A549 (cell line): ENCODE measurements around the gene FAM219A. TPM values are rescaled to one million over a fixed set of nuclear protein-coding genes. Genes with fewer than 3 reads are reported as not detected.

Experiments used
- ATAC-seq, 2 experiments: fragments of 200-7000 bp in 1 of 2; fragments of >200 bp in 1 of 2; cut with Nextera tagmentation in 1 of 2; cut with Tn5 transposase in 1 of 2; 3 replicates each; pipeline versions ENCODE4 v1.8.0 to v1.9.1; 2018 to 2020; ENCODE audit warnings: mild to moderate bottlenecking in 1 of 2, moderate library complexity in 1 of 2
- CTCF ChIA-PET: fragments of 300-600 bp; sonication (Branson Sonifier 250); formaldehyde crosslinking; extraction: SDS; loops from one replicate; lab custom pipeline; 2021; ENCODE audit warnings: antibody characterized with exemption, inconsistent platforms; lab: Yijun Ruan, JAX
- POLR2A ChIA-PET: fragments of 350-600 bp; formaldehyde crosslinking; extraction: SDS; loops from one replicate; lab custom pipeline; 2021; ENCODE audit warnings: antibody characterized with exemption, inconsistent platforms; lab: Yijun Ruan, JAX
- DNase-seq, 2 experiments: peaks; one replicate each; pipeline versions ENCODE4 v3.0.0 to v3.0.0-alpha.2; 2011 to 2016; ENCODE audit warnings: low read depth in 1 of 2, low spot score in 1 of 2
- FAIRE-seq: peaks from 2 replicates; lab custom pipeline; 2011; peaks lifted over from hg19 to GRCh38; lab: Jason Lieb, UNC
- H3K27ac ChIP-seq, 2 experiments: fragments of >200 bp; sonication (Bioruptor Twin); formaldehyde crosslinking; 3 replicates each; pipeline ENCODE4 v1.5.1; 2016 to 2017
- H3K4me1 ChIP-seq: fragments of >200 bp; sonication (Bioruptor Twin); formaldehyde crosslinking; 3 replicates; pipeline ENCODE4 v1.6.1; 2016
- H3K4me2 ChIP-seq: fragments of >200 bp; sonication (Bioruptor Twin); formaldehyde crosslinking; 3 replicates; pipeline ENCODE4 v1.6.1; 2016
- H3K4me3 ChIP-seq: fragments of >200 bp; sonication (Bioruptor Twin); formaldehyde crosslinking; 3 replicates; pipeline ENCODE4 v1.5.1; 2016
- H3K9me3 ChIP-seq: fragments of >200 bp; sonication (Bioruptor Twin); formaldehyde crosslinking; 3 replicates; pipeline ENCODE4 v1.6.1; 2016
- BCL3 ChIP-seq: fragments of >200 bp; sonication (Bioruptor Twin); formaldehyde crosslinking; IDR thresholded peaks from 3 replicates; pipeline ENCODE4 v1.6.1; 2016
- CBX8 ChIP-seq: fragments of 200-600 bp; sonication (generic); IDR thresholded peaks from 2 replicates; pipeline ENCODE4 v1.6.1; 2016
- CHD2 ChIP-seq: fragments of 150-350 bp; IDR thresholded peaks from 2 replicates; pipeline ENCODE4 v1.6.1; 2014; ENCODE audit warnings: low read length; ENCODE audit not compliant: partially characterized antibody
- CHD4 ChIP-seq: fragments of 200-600 bp; sonication (generic); IDR thresholded peaks from 2 replicates; pipeline ENCODE4 v1.6.1; 2016; ENCODE audit warnings: antibody characterized with exemption, mild to moderate bottlenecking, borderline replicate concordance
- CTCF ChIP-seq: fragments of >200 bp; sonication (Bioruptor Twin); formaldehyde crosslinking; IDR thresholded peaks from 3 replicates; pipeline ENCODE4 v1.5.1; 2016
- EHF ChIP-seq: fragments of 250-450 bp; sonication (Bioruptor Pico); IDR thresholded peaks from 2 replicates; pipeline ENCODE4 v1.5.0; 2020; ENCODE audit warnings: mild to moderate bottlenecking
- EHMT2 ChIP-seq: fragments of 200-600 bp; sonication (generic); IDR thresholded peaks from 2 replicates; pipeline ENCODE4 v1.6.1; 2016; ENCODE audit warnings: antibody characterized with exemption, low read depth, mild to moderate bottlenecking, moderate library complexity
- ELK1 ChIP-seq: fragments of 150-350 bp; IDR thresholded peaks from 2 replicates; pipeline ENCODE4 v1.6.1; 2014; ENCODE audit warnings: low read depth, mild to moderate bottlenecking, low read length
- FOSB ChIP-seq: fragments of 250-450 bp; sonication (Bioruptor Pico); IDR thresholded peaks from 2 replicates; pipeline ENCODE4 v1.5.0; 2020; ENCODE audit warnings: mild to moderate bottlenecking, moderate library complexity
- FOSL2 ChIP-seq, 2 experiments: fragments of 450-650 bp in 1 of 2; fragments of >200 bp in 1 of 2; sonication (Bioruptor Twin) in 1 of 2; formaldehyde crosslinking; IDR thresholded peaks; 2 replicates each; pipeline versions ENCODE4 v1.5.0 to v1.6.1; 2016 to 2020; ENCODE audit warnings: mild to moderate bottlenecking in 1 of 2, moderate library complexity in 1 of 2
- FOXS1 ChIP-seq: fragments of 250-450 bp; sonication (Bioruptor Pico); IDR thresholded peaks from 2 replicates; pipeline ENCODE4 v1.5.0; 2020; ENCODE audit warnings: mild to moderate bottlenecking, moderate library complexity
- HDAC2 ChIP-seq: fragments of 200-600 bp; sonication (generic); IDR thresholded peaks from 2 replicates; pipeline ENCODE4 v1.6.1; 2016
- HES2 ChIP-seq: fragments of >200 bp; sonication (Bioruptor Twin); formaldehyde crosslinking; IDR thresholded peaks from 2 replicates; pipeline ENCODE4 v1.6.1; 2016
- HOXA7 ChIP-seq: fragments of 250-450 bp; sonication (Bioruptor Pico); IDR thresholded peaks from 2 replicates; pipeline ENCODE4 v1.5.0; 2020; ENCODE audit warnings: mild to moderate bottlenecking, moderate library complexity
- JUN ChIP-seq, 2 experiments: fragments of >200 bp; sonication (Bioruptor Twin); formaldehyde crosslinking; IDR thresholded peaks; 2 replicates in 1 of 2; 3 replicates in 1 of 2; pipeline ENCODE4 v1.6.1; 2016 to 2017
- KDM1A ChIP-seq: fragments of 200-600 bp; sonication (generic); IDR thresholded peaks from 2 replicates; pipeline ENCODE4 v1.6.1; 2016; ENCODE audit warnings: low read depth, mild to moderate bottlenecking
- KDM5A ChIP-seq: fragments of 200-600 bp; sonication (generic); IDR thresholded peaks from 2 replicates; pipeline ENCODE4 v1.6.1; 2016; ENCODE audit warnings: antibody characterized with exemption, mild to moderate bottlenecking
- MAFK ChIP-seq: fragments of 450-650 bp; IDR thresholded peaks from 2 replicates; pipeline ENCODE4 v1.6.1; 2014; ENCODE audit not compliant: partially characterized antibody
- MAZ ChIP-seq: fragments of 150-350 bp; IDR thresholded peaks from 2 replicates; pipeline ENCODE4 v1.6.1; 2014; ENCODE audit warnings: antibody characterized with exemption, low read depth, low read length, borderline replicate concordance
- MYC ChIP-seq: IDR thresholded peaks from 2 replicates; pipeline ENCODE4 v1.6.1; 2012; ENCODE audit warnings: mild to moderate bottlenecking, inconsistent platforms, low read length, improper control_type of control experiment, borderline replicate concordance
- NPAS2 ChIP-seq: fragments of 250-450 bp; sonication (Bioruptor Pico); IDR thresholded peaks from 2 replicates; pipeline ENCODE4 v1.8.0; 2022; ENCODE audit warnings: mild to moderate bottlenecking, moderate library complexity, borderline replicate concordance
- NR3C1 ChIP-seq: fragments of >200 bp; sonication (Bioruptor Twin); formaldehyde crosslinking; IDR thresholded peaks from 3 replicates; pipeline ENCODE4 v1.6.1; 2017
- PHF8 ChIP-seq: fragments of 200-600 bp; sonication (generic); IDR thresholded peaks from 2 replicates; pipeline ENCODE4 v1.6.1; 2016; ENCODE audit warnings: low read depth, mild to moderate bottlenecking, antibody characterized with exemption, moderate library complexity, borderline replicate concordance
- POLR2A ChIP-seq: IDR thresholded peaks from 2 replicates; pipeline ENCODE4 v1.6.1; 2012; ENCODE audit warnings: mild to moderate bottlenecking, low read length
- RCOR1 ChIP-seq: fragments of 150-350 bp; IDR thresholded peaks from 2 replicates; pipeline ENCODE4 v1.6.1; 2014; ENCODE audit warnings: antibody characterized with exemption, low read length, low read depth
- RNF2 ChIP-seq: fragments of 200-600 bp; sonication (generic); IDR thresholded peaks from 2 replicates; pipeline ENCODE4 v1.6.1; 2016; ENCODE audit warnings: low read depth, mild to moderate bottlenecking, antibody characterized with exemption, moderate library complexity, borderline replicate concordance
- TFCP2L1 ChIP-seq: fragments of 250-450 bp; sonication (Bioruptor Pico); IDR thresholded peaks from 2 replicates; pipeline ENCODE4 v1.5.0; 2021; ENCODE audit warnings: mild to moderate bottlenecking
- TP53 ChIP-seq: fragments of 250-450 bp; sonication (Bioruptor Pico); IDR thresholded peaks from 2 replicates; pipeline ENCODE4 v1.5.0; 2021; ENCODE audit warnings: mild to moderate bottlenecking, moderate library complexity
- ZNF302 ChIP-seq: fragments of 250-450 bp; sonication (Bioruptor Pico); IDR thresholded peaks from 2 replicates; pipeline ENCODE4 v1.9.0; 2021; ENCODE audit warnings: inconsistent platforms, mild to moderate bottlenecking, moderate library complexity
- WGBS: methylation state at CpG from one replicate; pipeline ENCODE4 v1.1.6; 2017; ENCODE audit errors: missing lambda C conversion rate; 5-methylcytosine and 5-hydroxymethylcytosine counted together
- polyA plus RNA-seq, 4 experiments: library from polyadenylated mRNA; depleted of rRNA in 3 of 4; stranded (reverse); fragments of >200 nt; fragmentation: RNase III in 1 of 4; extraction: RNeasy Plus Mini Kit Qiagen cat#74134 plus additional on column Dnase treatment in 1 of 4; gene quantifications; 2 replicates in 3 of 4; 3 replicates in 1 of 4; pipeline ENCODE4 v1.2.3, GENCODE V29; 2011 to 2017

The FAM219A gene
- polyA plus RNA-seq, 2 of the 4 experiments (the other 2 are of a cell fraction): 8.1 to 15.3 TPM

DNA sequence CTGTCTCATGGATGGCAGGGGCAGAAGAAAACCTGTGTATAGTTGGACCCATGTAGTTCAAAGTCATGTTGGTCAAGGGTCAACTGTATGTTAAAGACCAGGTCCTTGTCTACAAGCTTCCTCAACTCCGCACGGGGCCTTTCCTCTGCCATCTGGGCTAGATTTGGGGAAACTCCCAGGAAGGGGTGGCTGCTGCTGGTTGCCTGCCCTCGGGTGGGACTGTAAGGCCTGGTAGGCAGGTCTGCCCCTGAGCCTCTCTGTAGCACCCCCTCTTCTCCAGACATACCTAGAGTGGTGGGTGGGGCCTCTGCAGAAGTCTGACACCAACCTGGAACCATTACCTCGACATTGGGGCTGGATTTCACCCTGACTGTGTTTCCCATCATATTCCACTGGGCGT is 49.2 kb upstream of the FAM219A start:
- WGBS: 52% methylated on average over 5 of the region's 5 CpGs
- ChIA-PET CTCF (interaction anchor here (1.1 to 3.3 kb wide), 7 partner anchors 31 to 175 kb away, joined by 3 to 13 read pairs (median 3); no protein-coding TSS in a partner anchor), POLR2A (no interaction called here)
- TF ChIP-seq NR3C1: no peak
- TF ChIP-seq CHD4: no peak
- TF ChIP-seq CTCF: no peak
- no peak for TF ChIP-seq HES2
- TF ChIP-seq JUN (IDR thresholded peaks at IDR 0.05): no peak
- TF ChIP-seq RCOR1: no peak
- no peak for TF ChIP-seq MAZ
- no peak for TF ChIP-seq KDM1A
- TF ChIP-seq RNF2: no peak
- TF ChIP-seq TFCP2L1 (CRISPR knock-in tag): no peak
- TF ChIP-seq KDM5A: no peak
- no peak for TF ChIP-seq FOSL2 (IDR thresholded peaks at IDR 0.05)
- TF ChIP-seq FOSL2 (CRISPR knock-in tag; IDR thresholded peaks at IDR 0.05): no peak
- no peak for TF ChIP-seq EHF
- TF ChIP-seq HOXA7 (CRISPR knock-in tag): no peak
- TF ChIP-seq FOXS1 (CRISPR knock-in tag): no peak
- TF ChIP-seq MYC: no peak
- no peak for TF ChIP-seq ELK1
- no peak for DNase-seq
- ATAC-seq: no peak
- Histone ChIP-seq H3K9me3 (no peaks in the 10 kb centered on the region), H3K4me1 (peaks cover 6% of the 10 kb centered on the region; the same call in 1 of the 3 replicates), H3K27ac (no peak overlapping the region), H3K4me3 (no peak overlapping the region), H3K4me2 (no peak overlapping the region)
- FAIRE-seq: no peak

DNA sequence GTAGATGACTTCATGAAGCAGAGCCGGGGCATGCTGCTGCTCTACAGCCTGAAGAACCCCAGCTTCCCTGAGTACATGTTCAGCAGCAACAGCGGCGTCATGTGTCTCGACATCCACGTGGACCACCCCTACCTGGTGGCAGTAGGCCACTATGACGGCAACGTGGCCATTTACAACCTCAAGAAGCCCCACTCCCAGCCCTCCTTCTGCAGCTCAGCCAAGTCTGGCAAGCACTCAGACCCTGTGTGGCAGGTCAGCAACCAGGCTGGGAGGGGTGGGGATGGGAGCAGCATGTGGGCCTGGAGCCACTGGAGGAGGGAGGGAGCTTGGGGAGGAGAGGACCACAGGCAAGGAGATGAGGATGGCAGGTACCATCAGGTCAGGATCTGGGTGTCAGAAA is 48.3 kb upstream of the FAM219A start:
- Histone ChIP-seq H3K9me3 (no peaks in the 10 kb centered on the region), H3K4me3 (no peak overlapping the region), H3K4me2 (no peak overlapping the region), H3K4me1 (peaks cover 6% of the 10 kb centered on the region; the same call in 1 of the 3 replicates), H3K27ac (no peak overlapping the region)
- ChIA-PET CTCF (interaction anchor here (1.1 to 3.3 kb wide), 14 partner anchors 8 to 174 kb away, joined by 3 to 13 read pairs (median 4); no protein-coding TSS in a partner anchor), POLR2A (no interaction called here)
- 60% methylated on average over 7 of the region's 7 CpGs for WGBS
- DNase-seq (no peak), FAIRE-seq (no peak), ATAC-seq (no peak)
- TF ChIP-seq CHD2: no peak
- TF ChIP-seq PHF8: no peak
- TF ChIP-seq MAFK: no peak
- no peak for TF ChIP-seq NPAS2 (CRISPR knock-in tag)
- no peak for TF ChIP-seq ZNF302 (CRISPR knock-in tag)
- no peak for TF ChIP-seq CTCF
- TF ChIP-seq TP53 (CRISPR knock-in tag): no peak
- TF ChIP-seq CHD4: no peak
- no peak for TF ChIP-seq HOXA7 (CRISPR knock-in tag)
- TF ChIP-seq HDAC2: no peak
- no peak for TF ChIP-seq BCL3
- no peak for TF ChIP-seq CBX8
- TF ChIP-seq POLR2A: no peak
- no peak for TF ChIP-seq EHMT2
- TF ChIP-seq TFCP2L1 (CRISPR knock-in tag): no peak
- no peak for TF ChIP-seq FOSB (CRISPR knock-in tag)
